Measurements from ENCODE around the gene CARD10.

The CARD10 gene

DNA sequence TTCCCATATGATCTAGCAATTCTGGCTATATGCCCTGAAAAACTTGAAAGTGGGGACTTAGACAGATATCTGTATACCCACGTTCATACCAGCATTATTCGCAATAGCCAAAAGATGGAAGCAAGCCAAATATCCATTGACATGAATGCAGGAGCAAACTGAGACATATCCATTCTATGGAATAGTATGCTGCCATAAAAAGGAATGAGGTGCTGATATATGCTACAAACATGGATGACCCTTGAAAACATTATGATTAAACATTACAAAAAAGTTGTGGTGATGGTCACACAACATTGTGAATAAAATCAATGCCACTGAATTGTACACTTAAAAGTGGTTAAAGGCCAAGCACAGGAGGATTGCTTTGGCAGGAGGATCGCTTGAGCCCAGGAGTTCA lies 58.5 kb downstream of the CARD10 start:
- DNase-seq, result no peak

DNA sequence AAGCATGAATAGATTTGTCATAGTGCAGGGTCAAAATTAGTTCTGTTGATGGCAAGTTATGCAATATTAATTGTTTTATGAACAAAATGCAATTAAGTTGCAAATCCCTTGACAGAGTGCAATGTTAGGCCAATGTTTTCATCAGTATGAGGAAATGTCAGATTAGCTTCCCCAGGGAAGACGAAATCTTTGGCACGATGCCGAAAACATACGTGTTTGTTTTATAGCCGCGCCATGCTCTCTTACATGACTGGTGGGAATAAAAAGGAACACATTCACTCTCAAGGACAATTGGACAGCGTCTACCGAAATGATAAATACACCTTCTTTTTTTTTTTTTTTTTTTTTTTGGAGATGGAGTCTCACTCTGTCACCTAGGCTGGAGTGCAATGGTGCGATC lies 60.0 kb downstream of the CARD10 start:
- no peak for DNase-seq

DNA sequence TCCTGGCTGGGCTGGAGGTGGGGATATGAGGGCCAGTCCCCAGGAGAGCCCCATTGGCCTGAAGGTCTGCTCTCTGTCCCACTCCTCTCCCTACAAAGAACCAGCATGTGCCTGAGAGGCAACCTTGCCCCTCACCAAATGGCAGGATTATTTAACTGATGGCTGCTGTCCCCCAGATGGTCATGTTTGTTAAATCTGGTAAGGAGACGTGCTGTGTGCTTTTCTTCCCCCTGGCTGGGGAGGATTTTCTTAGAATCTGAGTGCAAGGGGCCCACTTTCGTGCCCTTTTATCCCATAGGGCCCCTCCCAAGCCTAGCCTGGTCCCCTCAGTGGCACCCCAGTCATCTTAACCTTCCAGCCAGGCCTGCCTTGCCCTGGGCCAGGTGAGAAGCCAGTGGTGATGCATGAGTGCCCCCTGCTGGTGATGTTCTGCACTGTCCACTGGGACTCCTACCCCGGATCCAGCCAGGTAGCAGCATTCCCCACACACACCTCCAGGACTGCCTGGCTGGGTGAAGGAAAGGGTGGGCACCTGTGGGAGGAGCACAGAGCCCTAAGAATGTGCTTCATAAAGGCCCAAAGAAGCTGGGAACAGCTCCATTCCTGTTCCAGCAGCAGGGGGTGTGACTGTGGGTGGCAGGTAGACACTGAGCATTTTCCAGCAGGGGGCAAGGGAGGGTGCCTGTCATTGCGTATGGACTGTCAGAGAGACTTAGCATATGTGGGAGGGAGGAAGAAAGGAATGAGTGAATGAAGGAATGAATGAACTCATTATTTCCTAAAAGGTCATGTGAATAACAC lies 61.9 kb downstream of the CARD10 start:
- peak; percentile 53 for DNase-seq

DNA sequence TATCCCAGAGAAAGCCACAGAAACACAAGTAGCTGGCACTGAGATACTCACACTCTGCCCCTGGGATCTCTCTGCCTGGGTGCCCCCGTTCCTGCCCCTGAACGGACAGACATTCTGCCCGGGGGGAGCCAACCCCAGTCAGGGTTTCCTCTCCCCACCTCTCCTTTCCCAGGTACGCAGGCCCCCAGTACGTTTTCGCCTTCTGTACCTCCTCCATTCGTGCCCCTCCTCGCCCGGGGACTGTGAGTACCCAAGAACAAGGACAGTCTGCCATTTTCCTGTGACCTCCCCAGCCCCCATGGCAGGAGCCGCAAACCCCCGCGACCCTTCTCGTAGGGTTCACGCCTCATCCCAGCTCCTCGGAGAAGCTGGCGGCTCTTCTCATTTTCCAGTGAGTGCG lies 62.9 kb downstream of the CARD10 start:
- no peak for DNase-seq

DNA sequence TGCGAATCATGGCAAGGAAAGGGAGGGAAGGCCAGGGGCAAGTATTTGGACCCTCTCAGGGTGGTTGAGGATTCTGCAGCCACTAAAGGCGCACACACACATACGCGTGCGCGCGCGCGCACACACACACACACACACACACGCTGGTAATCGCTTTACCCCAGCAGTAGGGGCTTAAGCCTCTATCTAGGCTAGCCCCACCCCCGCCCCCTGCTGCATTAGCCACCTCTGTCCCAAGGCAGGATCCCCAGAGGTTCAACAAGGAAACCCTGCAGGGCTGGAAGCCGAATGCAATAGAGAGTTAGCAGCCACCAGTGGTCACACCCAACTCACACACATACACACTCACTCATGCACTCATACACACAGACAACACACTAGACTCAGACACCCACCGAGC lies 63.3 kb downstream of the CARD10 start:
- no peak for DNase-seq

DNA sequence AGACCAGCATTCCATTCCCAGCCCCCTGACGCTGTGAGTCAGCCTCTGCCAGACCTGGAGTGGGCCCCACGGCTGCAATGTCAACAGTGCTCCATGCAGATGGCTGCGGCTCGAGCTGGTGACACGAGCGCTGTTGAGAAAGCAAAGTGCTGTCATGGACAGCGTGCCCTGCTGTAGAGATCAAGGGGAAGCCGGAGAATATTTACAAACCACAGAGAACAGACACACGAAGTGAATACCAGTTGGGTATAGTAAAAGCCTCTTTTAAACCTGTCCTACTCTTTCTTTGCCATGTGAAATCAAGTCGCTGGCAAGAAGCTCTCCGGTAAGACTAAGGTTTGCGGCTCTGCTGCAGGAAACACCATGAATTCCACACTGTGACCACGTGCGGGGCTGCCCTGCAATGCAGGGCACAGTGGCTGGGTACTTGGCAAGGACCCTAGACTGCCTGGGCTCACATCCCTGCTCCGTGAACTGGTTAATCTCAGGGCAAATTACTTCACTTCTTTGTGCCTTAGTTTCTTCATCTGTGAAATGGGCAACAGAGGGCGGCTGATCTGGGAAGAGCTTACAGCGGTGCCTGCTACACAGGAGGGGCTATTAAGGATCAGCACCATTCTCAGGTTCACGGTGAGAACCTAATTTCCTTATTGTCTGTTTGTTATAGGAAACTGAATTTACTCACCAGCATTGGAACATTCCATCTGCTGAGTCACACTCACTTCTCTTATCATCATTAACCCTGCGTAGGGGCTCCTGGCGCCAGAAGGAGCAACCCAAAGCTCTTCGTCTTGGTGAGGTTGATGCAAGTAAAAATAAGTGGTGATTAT lies 64.1 kb downstream of the CARD10 start:
- peak; percentile 45 for DNase-seq

DNA sequence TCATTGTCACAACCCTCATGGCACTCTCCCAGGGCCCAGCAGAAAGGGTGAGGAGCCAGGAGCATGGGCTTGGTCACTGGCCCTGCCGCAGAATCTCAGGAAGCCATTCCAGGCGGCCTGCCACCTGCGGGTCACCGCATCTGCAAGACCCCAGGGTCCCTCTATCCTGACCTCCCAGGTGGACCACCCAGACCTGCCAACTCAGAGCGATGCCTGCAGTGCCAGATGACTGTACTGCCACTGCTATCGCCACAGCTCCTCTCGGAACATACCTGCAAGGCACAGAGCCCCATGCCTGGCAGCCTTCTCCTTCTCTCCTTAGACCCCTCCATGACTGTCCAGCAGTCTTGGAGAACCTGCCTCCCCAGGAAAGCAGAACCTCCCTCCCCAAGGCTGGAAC lies 65.5 kb downstream of the CARD10 start:
- DNase-seq, result no peak

DNA sequence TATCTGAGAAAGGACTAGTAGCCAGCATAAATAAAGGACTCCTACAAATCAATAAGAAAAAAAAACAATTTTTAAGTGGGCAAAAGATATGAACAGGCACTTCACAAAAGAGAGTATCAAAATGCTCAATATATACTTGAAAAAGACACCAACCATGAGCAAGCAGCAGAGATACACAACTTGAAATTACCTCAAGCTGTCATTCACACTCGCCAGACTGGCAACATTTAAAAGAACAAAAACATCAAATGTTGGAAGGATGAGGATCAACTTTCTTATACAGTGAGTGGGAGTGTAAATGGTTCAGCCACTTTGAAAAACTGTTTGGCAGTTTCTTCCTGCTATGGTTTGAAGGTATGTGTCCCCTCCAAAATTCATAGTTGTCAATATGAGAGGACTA lies 68.0 kb downstream of the CARD10 start:
- no peak for DNase-seq

DNA sequence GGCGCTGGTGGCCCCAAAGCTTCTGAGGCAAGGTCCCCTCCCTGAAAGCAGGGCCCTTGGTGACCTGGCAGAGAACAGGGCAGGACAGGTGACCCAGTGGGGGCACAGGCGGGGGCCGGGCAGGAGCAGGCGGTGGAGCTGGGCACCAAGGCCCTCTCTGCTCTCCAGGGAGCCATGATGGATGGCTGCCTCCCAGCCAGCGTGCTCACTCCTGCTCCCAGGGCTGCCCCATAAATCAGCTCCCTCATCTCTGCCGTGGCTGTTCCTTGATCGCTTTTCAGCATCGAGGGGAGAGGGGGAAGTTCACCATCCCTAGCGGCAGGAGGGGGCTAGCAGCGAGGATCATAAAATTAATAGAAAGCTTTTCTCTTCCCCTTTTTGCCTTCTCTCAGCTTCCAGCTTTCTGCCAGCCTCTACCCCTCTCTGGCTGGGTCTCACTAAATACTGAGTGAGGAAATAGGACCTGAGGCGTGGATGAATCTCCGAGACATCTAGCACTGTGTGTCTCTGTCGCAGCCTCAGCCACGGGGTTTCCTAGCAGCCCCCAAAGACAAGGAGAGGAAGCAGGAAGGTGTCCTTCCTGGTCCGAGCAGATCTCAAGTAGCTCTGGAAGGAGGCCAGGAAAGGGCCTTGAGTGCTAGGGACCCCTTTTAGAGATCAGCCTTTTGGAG lies 69.7 kb downstream of the CARD10 start:
- DNase-seq, result no peak

DNA sequence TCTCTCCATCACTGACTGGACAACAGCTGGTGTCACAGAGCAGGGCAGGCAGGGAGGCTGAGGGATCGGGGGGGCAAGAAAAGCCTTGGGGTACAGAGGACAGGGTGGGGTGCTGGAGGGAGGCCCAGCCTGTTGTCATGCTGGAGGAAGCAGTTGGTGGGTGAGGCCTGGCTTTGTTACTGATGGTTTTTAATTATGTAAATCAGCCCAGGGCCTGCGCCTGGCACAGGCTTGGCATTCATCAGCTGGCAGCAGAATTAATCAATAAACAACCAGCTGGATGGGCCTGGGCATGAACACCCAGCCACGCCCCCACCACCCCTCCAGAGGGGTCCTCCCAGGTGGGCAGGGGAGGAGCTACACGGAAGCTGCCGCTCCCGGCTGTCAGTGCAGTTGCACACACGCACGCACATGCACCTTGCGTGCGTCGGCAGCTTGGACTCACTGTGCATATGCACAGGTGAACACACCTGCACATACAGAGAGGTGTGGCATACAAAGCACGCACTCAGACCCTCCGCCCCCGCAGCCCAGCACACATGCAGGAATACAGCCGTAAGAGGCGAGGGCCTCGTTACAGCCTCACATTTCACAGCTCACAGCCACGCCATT lies 70.6 kb downstream of the CARD10 start:
- DNase-seq, result no peak

DNA sequence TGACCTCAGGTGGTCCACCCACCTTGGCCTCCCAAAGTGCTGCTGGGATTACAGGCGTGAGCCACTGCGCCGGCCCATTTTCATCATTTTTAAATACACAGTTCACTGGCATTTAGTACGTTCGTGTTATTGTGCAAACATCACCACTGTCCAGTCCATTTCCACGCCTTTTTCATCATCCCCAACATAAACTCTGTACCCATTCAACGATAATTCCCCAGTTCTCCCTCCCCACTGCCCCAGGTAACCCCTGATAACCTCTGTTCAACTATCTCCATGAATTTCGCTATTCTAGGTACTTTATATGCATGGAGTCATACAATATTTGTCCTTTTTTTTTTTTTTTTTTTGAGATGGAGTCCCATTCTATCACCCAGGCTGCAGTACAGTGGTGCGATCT lies 73.7 kb downstream of the CARD10 start:
- no peak for DNase-seq

DNA sequence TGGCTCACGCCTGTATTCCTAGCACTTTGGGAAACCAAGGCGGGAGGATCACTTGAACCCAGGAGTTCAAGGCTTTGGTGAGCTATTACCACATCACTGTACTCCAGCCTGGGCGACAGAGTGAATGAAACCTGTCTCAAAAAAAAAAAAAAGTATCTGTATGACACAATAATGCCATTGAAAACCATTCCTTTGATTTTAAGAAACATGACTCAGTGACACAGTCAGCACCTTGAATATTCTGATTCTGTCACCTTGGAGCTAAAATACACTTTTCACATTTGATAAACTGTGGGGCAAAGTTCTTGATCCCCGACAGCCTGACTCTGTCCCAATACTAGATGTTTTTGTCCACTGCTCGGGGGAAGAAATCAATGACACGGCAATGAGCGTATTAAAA lies 75.2 kb downstream of the CARD10 start:
- DNase-seq, result no peak

DNA sequence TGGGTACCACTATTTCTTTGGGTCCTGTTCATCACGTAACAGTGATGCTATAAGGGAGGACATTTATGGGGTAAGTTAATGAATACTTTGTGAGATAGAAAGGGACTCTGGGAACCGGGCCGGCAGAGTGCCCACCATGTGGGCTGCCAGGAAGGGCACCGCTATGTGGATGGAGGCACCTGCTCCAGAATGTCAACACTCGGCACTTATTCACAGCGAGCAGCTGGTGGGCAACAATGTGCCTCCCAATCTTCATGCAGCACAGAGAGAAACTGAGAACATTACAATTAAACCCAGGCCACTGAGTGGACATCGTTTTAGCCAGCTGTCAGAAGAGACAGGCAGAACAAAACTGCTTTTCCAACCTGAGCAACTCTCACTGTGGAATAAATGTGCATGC lies 76.1 kb downstream of the CARD10 start:
- no peak for DNase-seq

DNA sequence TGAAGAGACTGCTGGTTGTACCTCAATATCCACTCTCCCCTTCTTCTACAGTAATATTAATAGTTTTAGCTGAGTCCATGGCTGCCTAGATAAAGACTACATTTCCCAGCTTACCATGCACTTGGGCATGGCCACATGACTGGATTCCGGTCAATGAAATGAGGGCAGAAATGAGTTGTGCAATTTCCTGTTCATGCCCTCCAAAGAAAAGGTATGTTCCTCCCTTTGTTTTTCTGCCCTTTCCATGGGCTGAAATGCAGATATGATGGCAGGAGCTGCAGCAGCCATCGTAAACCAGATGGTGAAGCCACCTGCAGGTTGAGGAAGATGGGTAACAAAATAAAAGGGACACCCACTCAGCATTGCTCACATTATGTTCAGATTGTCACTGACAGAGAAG lies 76.7 kb downstream of the CARD10 start:
- no peak for DNase-seq

DNA sequence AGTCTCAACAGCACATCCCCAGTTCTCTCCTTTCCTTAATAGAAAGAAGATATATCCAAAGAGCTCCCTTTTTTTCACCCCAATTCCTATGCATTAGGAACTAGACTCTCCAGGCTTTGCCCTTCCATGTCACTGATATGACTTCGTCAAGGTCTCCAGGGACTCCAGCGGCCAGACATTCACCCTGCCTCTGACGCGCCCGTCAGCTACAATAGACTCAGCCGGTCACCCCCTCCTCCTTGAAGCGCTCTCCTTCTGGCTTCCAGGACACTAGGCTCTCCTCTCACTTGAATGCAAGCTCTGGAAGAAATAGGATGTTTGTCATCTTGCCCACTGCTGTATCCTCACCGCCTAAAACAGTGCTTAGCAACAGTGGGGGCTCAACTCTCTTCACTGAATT lies 77.1 kb downstream of the CARD10 start:
- DNase-seq, result no peak

DNA sequence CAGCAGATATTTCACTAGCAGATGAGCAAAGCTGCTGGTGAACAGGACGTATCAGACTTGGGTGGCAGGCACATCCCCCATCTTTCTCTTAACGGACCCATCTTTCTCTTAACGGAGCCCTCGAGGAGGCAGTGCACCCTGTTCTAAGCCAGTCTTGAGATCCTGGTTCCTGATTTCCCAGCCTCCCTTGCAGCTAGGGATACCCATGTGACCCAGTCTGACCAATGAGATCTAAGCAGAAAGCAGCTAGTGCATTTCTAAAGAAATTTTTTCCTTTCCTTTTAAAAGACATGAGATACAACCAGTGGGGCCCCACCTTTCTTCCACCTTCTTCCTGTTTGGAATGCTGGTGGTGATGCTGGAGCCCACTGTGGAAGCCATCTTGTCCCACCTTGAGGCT lies 78.3 kb downstream of the CARD10 start:
- no peak for DNase-seq

All from T1000 (cell line).